Measurements from ENCODE around the gene KCNQ5.

Gene KCNQ5

DNA sequence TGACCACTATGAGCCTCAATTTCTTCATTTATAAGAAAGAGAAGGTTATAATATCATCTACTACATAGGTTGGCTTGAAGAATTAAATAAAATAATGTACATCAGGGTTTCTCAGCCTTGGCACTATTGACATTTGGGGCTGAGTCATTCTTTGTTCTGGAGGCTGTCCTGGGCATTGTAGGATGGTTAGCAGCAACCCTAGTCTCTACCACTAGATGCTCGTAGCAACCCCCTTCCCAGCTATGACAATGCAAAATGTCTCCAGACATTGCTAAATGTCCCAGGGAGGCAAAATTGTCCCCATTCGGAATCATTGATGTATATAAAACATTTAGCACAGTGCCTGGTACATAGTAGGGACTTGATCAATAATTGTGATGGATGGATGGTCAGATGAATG, 451.4 kb downstream of the KCNQ5 start:
- no peak overlapping the region for H3K4me2 ChIP-seq
- H3K27ac ChIP-seq: no peak overlapping the region
- no peak overlapping the region for H3K9ac ChIP-seq
- H3K4me3 ChIP-seq: no peak overlapping the region
- H3K4me1 ChIP-seq: peaks cover 0 to 12% (median 9%) of the 10 kb centered on the region in 10 experiments; a peak in 14 of 20 replicates
- H4K20me1 ChIP-seq: no peaks in the 10 kb centered on the region
- H3K9me3 ChIP-seq (replicated peaks in 1 of 11): no peaks in the 10 kb centered on the region
- no peak for TF ChIP-seq Cebpa-rat (IDR thresholded peaks at IDR 0.05)
- H3K27me3 ChIP-seq: no peaks in the 10 kb centered on the region
- peaks cover 0 to 16% (median 8%) of the 10 kb centered on the region in 11 experiments; a peak in 11 of 22 replicates for H3K36me3 ChIP-seq

DNA sequence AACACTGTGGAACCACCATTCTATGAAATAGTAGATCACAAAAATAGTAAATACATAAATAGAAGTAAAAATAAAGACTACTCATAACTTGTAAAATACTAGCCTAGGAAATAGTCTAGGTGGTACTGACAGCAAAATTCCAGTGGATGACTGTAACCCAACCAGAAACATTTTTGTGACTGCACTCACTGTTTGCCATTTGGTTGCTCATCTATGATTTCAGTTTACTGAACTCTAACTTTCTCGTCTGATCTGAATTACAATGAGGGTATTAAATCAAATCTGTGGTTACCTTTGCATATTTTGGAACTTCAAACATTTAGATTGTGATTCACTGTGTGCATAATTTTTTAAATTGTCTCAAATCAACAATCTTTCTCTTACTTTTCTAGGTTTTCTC, 452.3 kb downstream of the KCNQ5 start:
- no peak overlapping the region for H3K4me2 ChIP-seq
- no peak overlapping the region for H3K4me3 ChIP-seq
- H3K4me1 ChIP-seq: peaks cover 0 to 12% (median 9%) of the 10 kb centered on the region in 10 experiments; a peak in 14 of 20 replicates
- no peak for TF ChIP-seq Cebpa-rat (IDR thresholded peaks at IDR 0.05)
- no peaks in the 10 kb centered on the region for H4K20me1 ChIP-seq
- H3K9ac ChIP-seq: no peak overlapping the region
- peaks cover 0 to 25% (median 16%) of the 10 kb centered on the region in 11 experiments; a peak in 17 of 22 replicates for H3K36me3 ChIP-seq
- H3K9me3 ChIP-seq (replicated peaks in 1 of 11): no peaks in the 10 kb centered on the region
- no peak overlapping the region for H3K27ac ChIP-seq
- H3K27me3 ChIP-seq: no peaks in the 10 kb centered on the region

DNA sequence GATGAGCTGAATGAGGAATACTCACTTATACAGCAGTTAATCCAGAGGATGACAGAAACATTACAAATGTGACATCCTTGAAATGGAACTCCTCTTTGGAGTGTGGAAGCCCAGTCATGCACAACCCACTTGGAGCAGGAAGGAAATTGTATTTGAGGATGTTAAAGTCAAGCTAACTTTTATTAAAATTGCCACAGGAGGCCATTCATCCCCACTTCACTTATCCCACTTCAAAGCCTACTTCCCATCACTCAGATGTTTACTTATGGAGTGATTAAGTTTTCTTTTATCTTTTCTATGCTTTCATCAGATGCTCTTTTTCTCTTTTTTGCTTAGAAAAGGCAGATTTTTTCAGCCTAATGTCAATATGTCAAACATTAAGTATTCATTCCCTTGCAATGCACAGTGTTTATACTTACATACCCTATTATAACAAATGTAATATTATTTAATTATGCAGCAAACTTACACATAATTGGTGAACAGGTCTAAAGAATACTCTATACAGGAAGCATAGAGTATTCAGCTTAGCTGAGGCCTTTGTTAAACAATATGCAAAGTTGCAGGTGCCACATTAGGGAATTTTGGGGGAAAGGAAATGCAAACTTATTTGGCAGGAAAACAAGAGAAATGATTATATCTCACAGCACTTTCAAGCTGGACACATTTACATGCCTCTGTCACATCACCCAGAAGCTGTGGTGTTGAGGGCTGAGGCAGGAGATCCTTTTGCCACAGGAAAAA, 454.5 kb downstream of the KCNQ5 start:
- H3K4me3 ChIP-seq: no peak overlapping the region

DNA sequence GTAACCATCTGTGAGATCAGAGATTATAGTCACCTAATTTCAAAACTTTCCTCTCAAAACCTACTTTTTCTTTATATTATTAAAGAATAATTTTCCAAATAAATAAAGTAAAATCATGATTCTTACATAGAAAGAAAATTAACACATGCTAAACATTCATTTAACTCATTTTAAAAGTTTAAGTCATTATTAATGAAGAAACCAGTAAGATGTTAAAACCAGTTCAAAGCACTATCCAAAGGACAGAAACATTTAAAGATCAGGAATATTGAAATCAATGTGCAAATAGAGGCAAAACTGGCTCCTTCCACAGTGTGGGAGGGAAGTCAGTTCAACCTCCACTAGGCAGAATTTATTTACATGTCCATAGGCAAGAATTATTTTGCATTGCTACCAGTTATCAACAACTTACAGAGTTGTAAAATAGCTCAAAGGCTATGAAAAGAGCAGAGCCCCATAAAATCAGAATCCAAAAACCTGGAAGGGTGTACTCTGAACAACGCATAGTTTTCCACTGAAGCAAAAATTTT, 456.5 kb downstream of the KCNQ5 start:
- H3K4me3 ChIP-seq: no peak overlapping the region
- no peak overlapping the region for H3K9ac ChIP-seq

More for the DNA sequence above, 454.5 kb downstream of the KCNQ5 start:
- no peaks in the 10 kb centered on the region for H4K20me1 ChIP-seq
- no peak overlapping the region for H3K9ac ChIP-seq
- no peak for TF ChIP-seq Cebpa-rat (IDR thresholded peaks at IDR 0.05)
- H3K27ac ChIP-seq: no peak overlapping the region
- H3K36me3 ChIP-seq: peaks cover 0 to 46% (median 24%) of the 10 kb centered on the region in 11 experiments; a peak in 17 of 22 replicates
- H3K27me3 ChIP-seq: no peaks in the 10 kb centered on the region
- peak overlapping the region in 9 of 11 experiments; percentile 12 to 60 (median 49); a peak in 15 of 22 replicates for H3K4me2 ChIP-seq
- H3K9me3 ChIP-seq (replicated peaks in 1 of 11): no peaks in the 10 kb centered on the region
- peaks cover 0 to 12% (median 9%) of the 10 kb centered on the region in 10 experiments; a peak in 14 of 20 replicates for H3K4me1 ChIP-seq

DNA sequence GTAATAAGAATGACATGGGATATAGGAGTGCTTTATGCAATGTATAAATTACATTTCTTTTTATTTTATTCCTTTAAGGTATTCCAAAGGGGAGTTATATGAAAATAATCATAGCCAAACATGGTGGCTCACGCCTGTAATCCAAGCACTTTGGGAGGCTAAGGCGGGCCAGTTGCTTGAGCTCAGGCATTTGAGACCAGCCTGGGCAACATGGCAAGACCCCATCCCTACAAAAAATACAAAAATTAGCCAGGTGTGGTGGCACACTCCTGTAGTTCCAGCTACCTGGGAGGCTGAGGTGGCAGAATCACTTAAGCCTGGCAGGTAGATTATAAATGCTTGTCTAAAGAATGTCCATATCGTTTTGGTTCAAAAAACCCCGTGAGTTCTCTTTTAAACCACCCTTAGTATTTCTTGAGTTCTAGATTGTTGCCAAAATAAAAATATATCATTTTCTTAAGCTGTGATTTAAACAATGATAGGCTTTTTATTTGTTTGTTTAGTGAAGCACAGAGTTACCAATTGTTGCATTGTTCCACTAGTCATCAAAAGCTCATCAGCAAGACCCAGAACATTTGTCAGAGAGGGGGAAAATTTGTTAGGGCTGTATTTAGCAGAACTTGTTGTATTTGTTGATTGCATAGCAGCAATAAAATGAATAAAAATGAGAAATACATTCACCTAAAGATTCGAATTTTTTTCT, 457.2 kb downstream of the KCNQ5 start:
- Histone ChIP-seq H4K20me1 (no peaks in the 10 kb centered on the region), H3K36me3 (peaks cover 0 to 64% (median 24%) of the 10 kb centered on the region in 11 experiments; a peak in 18 of 22 replicates), H3K4me2 (no peak overlapping the region), H3K4me3 (no peak overlapping the region), H3K9ac (no peak overlapping the region), H3K27me3 (no peaks in the 10 kb centered on the region), H3K27ac (no peak overlapping the region), H3K9me3 (replicated peaks in 1 of 11) (no peaks in the 10 kb centered on the region), H3K4me1 (peaks cover 0 to 12% (median 9%) of the 10 kb centered on the region in 10 experiments; a peak in 14 of 20 replicates)
- no peak for TF ChIP-seq Cebpa-rat (IDR thresholded peaks at IDR 0.05)

More for the DNA sequence above, 456.5 kb downstream of the KCNQ5 start:
- Histone ChIP-seq H3K27ac (no peak overlapping the region), H3K36me3 (peaks cover 0 to 57% (median 24%) of the 10 kb centered on the region in 11 experiments; a peak in 18 of 22 replicates), H3K4me2 (no peak overlapping the region), H3K4me1 (peaks cover 0 to 12% (median 9%) of the 10 kb centered on the region in 10 experiments; a peak in 14 of 20 replicates), H4K20me1 (no peaks in the 10 kb centered on the region), H3K27me3 (no peaks in the 10 kb centered on the region), H3K9me3 (replicated peaks in 1 of 11) (no peaks in the 10 kb centered on the region)
- no peak for TF ChIP-seq Cebpa-rat (IDR thresholded peaks at IDR 0.05)

DNA sequence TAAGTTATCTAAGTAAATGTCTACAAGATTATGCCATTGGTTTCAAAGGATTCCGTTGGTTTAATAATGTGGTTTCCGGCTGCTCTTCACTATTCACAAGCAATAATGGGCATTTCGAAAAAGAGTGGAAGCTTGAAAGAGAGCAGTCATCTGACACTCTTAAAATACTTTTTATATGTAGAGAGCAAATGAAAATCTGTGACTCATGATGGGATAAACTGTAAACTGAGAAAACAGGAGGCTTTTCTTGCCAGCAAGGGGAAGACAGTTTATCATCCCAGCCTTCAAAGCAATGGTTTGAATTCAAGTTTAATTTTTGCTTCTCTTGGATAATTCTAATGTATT, 457.7 kb downstream of the KCNQ5 start:
- Histone ChIP-seq H3K4me2 (no peak overlapping the region), H3K4me3 (no peak overlapping the region), H3K27me3 (no peaks in the 10 kb centered on the region), H3K9me3 (replicated peaks in 1 of 11) (no peaks in the 10 kb centered on the region), H3K9ac (no peak overlapping the region), H3K27ac (no peak overlapping the region), H4K20me1 (no peaks in the 10 kb centered on the region), H3K36me3 (peaks cover 0 to 69% (median 27%) of the 10 kb centered on the region in 11 experiments; a peak in 18 of 22 replicates), H3K4me1 (peaks cover 0 to 17% (median 11%) of the 10 kb centered on the region in 10 experiments; a peak in 15 of 20 replicates)
- no peak for TF ChIP-seq Cebpa-rat (IDR thresholded peaks at IDR 0.05)

DNA sequence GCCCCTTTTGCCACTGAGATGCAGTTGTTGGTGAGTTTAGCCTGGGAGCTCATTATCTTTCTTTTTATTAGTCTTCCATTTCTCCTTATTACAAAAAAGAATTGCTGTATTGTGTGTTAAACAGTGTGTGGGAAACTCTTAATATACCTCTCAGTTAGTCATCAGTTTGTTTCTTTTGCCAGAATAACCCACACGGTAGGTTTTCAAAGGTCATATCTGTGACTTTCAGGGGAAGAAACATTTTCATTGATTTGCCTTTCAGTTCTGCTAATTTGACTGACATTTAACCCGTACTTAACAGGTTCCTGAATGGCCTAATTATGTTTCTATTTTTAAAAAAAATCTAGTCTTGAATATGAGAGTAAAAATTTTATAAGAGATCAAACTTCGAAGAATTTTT, 458.1 kb downstream of the KCNQ5 start:
- Histone ChIP-seq H3K4me3 (no peak overlapping the region), H3K4me1 (peaks cover 0 to 21% (median 15%) of the 10 kb centered on the region in 10 experiments; a peak in 15 of 20 replicates), H3K27me3 (no peaks in the 10 kb centered on the region), H3K9me3 (replicated peaks in 1 of 11) (no peaks in the 10 kb centered on the region), H4K20me1 (no peaks in the 10 kb centered on the region), H3K4me2 (no peak overlapping the region), H3K9ac (no peak overlapping the region), H3K36me3 (peaks cover 0 to 71% (median 27%) of the 10 kb centered on the region in 11 experiments; a peak in 18 of 22 replicates), H3K27ac (no peak overlapping the region)
- no peak for TF ChIP-seq Cebpa-rat (IDR thresholded peaks at IDR 0.05)

DNA sequence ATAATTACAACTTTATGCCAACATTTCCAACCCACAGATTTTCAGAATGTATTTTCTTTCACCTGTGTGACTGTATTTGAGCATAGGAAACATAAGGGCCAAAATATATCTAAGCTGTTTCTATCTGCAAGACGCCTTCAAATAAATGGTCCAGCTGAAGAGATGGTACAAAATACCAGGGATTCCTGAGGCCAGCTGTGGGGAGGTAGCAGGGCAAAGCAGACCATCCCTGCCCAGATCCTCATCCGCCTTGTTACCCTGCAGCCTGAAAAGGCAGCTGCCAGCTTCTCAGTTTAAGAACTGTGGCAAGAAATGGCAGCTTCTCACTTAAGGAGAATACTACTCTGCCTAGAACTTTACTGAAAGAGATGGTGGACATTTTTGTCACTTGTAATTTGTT, 460.1 kb downstream of the KCNQ5 start:
- Histone ChIP-seq H3K36me3 (peaks cover 0 to 72% (median 30%) of the 10 kb centered on the region in 11 experiments; a peak in 18 of 22 replicates), H4K20me1 (no peaks in the 10 kb centered on the region), H3K9ac (no peak overlapping the region), H3K4me2 (no peak overlapping the region), H3K9me3 (replicated peaks in 1 of 11) (no peaks in the 10 kb centered on the region), H3K27me3 (no peaks in the 10 kb centered on the region), H3K4me1 (peaks cover 0 to 19% (median 12%) of the 10 kb centered on the region in 10 experiments; a peak in 13 of 20 replicates), H3K4me3 (no peak overlapping the region), H3K27ac (no peak overlapping the region)
- TF ChIP-seq Cebpa-rat (IDR thresholded peaks at IDR 0.05): no peak

DNA sequence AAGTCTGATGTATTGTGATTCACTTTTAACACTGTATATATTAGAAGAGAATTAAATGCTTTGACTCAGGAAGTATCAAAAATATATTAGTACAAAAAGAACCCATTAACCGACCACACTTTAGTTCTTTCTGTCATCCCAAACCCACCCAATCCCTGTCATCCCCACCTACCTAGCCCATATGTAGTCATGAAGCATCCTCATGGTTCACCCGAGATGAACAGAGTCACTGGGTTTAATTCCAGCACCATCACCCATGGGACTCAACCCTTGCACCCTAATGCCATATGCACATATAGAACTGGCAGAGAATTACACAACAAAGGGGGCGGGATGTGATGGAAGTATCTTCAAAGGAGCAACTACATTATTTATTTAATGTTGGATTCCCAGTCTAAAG, 462.0 kb downstream of the KCNQ5 start:
- Histone ChIP-seq H3K4me3 (no peak overlapping the region), H3K36me3 (peaks cover 0 to 73% (median 22%) of the 10 kb centered on the region in 11 experiments; a peak in 17 of 22 replicates), H3K9me3 (replicated peaks in 1 of 11) (no peaks in the 10 kb centered on the region), H3K27ac (no peak overlapping the region), H3K27me3 (no peaks in the 10 kb centered on the region), H3K4me2 (no peak overlapping the region), H3K9ac (no peak overlapping the region), H4K20me1 (no peaks in the 10 kb centered on the region), H3K4me1 (peaks cover 0 to 19% (median 12%) of the 10 kb centered on the region in 10 experiments; a peak in 13 of 20 replicates)
- TF ChIP-seq Cebpa-rat (IDR thresholded peaks at IDR 0.05): no peak
